HepG2 (cell line): ENCODE results near the gene COASY. TPM values are rescaled to one million over a fixed set of nuclear protein-coding genes. Genes with fewer than 3 reads are reported as not detected.

Experiments used
- ARID2 ChIP-seq: sonication (generic); formaldehyde crosslinking; IDR thresholded peaks from 2 replicates; pipeline ENCODE4 v1.8.1; 2022; ENCODE audit warnings: mild to moderate bottlenecking, missing genetic modification reagents, borderline replicate concordance
- GMEB1 ChIP-seq: sonication (generic); formaldehyde crosslinking; IDR thresholded peaks from 2 replicates; pipeline ENCODE4 v1.5.1; 2020; ENCODE audit warnings: missing genetic modification reagents, mild to moderate bottlenecking, borderline replicate concordance
- NFE2L1 ChIP-seq: sonication (generic); formaldehyde crosslinking; IDR thresholded peaks from 2 replicates; pipeline ENCODE4 v1.4.0; 2020; ENCODE audit warnings: missing genetic modification reagents, mild to moderate bottlenecking, borderline replicate concordance
- NRL ChIP-seq: sonication (generic); formaldehyde crosslinking; IDR thresholded peaks from 2 replicates; pipeline ENCODE4 v1.5.0; 2020; ENCODE audit warnings: missing genetic modification reagents, mild to moderate bottlenecking, moderate library complexity, borderline replicate concordance
- PAF1 ChIP-seq: IDR thresholded peaks from 2 replicates; pipeline ENCODE4 v1.6.1; 2016; ENCODE audit warnings: missing genetic modification reagents, missing compliant biosample characterization
- PCBP1 ChIP-seq: fragments of 200-400 bp; formaldehyde crosslinking; IDR thresholded peaks from 2 replicates; pipeline ENCODE4 v1.6.1; 2017; ENCODE audit warnings: mild to moderate bottlenecking, low read depth, low read length, borderline replicate concordance
- PTBP1 ChIP-seq: fragments of 200-400 bp; formaldehyde crosslinking; IDR thresholded peaks from 2 replicates; pipeline ENCODE4 v1.6.1; 2018; ENCODE audit warnings: low read length, low read depth; ENCODE audit not compliant: poor library complexity, severe bottlenecking
- RFX3 ChIP-seq: IDR thresholded peaks from 2 replicates; pipeline ENCODE4 v1.6.1; 2016; ENCODE audit warnings: missing biosample characterization, missing genetic modification reagents
- THYN1 ChIP-seq: sonication (generic); formaldehyde crosslinking; IDR thresholded peaks from 2 replicates; pipeline ENCODE4 v1.8.1; 2023; ENCODE audit warnings: low read depth, mild to moderate bottlenecking, moderate library complexity, missing genetic modification reagents, borderline replicate concordance
- ZBTB10 ChIP-seq: sonication (generic); formaldehyde crosslinking; IDR thresholded peaks from 2 replicates; pipeline ENCODE4 v1.4.0; 2020; ENCODE audit warnings: missing genetic modification reagents, borderline replicate concordance
- ZBTB38 ChIP-seq: sonication (generic); formaldehyde crosslinking; IDR thresholded peaks from 2 replicates; pipeline ENCODE4 v1.5.1; 2020; ENCODE audit warnings: mild to moderate bottlenecking, missing genetic modification reagents
- ZNF276 ChIP-seq: sonication (generic); formaldehyde crosslinking; IDR thresholded peaks from 2 replicates; pipeline ENCODE4 v1.4.0; 2020; ENCODE audit warnings: mild to moderate bottlenecking, low read depth, missing genetic modification reagents
- ZNF3 ChIP-seq: IDR thresholded peaks from 2 replicates; pipeline ENCODE4 v1.7.0; 2017; ENCODE audit warnings: inconsistent platforms
- ZNF333 ChIP-seq: sonication (generic); formaldehyde crosslinking; IDR thresholded peaks from 2 replicates; pipeline ENCODE4 v1.4.0; 2020; ENCODE audit warnings: mild to moderate bottlenecking, missing genetic modification reagents, borderline replicate concordance
- ZNF550 ChIP-seq: sonication (generic); formaldehyde crosslinking; IDR thresholded peaks from 2 replicates; pipeline ENCODE4 v1.4.0; 2020; ENCODE audit warnings: mild to moderate bottlenecking, missing genetic modification reagents, borderline replicate concordance
- ZNF713 ChIP-seq: sonication (generic); formaldehyde crosslinking; IDR thresholded peaks from 2 replicates; pipeline ENCODE4 v1.4.0; 2020; ENCODE audit warnings: mild to moderate bottlenecking, missing genetic modification reagents
- ZNF792 ChIP-seq: IDR thresholded peaks from 2 replicates; pipeline ENCODE4 v1.6.1; 2016
- ZSCAN12 ChIP-seq: sonication (generic); formaldehyde crosslinking; IDR thresholded peaks from 2 replicates; pipeline ENCODE4 v1.9.0; 2021; ENCODE audit warnings: mild to moderate bottlenecking, missing genetic modification reagents
- polyA plus RNA-seq, 8 experiments: library from polyadenylated mRNA; depleted of rRNA in 3 of 8; stranded (reverse) in 7 of 8; unstranded in 1 of 8; fragments of >200 nt; fragmentation: Illumina TruSeq in 4 of 8; extraction: Trizol in 4 of 8; gene quantifications; 2 replicates each; pipeline versions ENCODE4 v1.2.1 to v1.2.3, GENCODE V29; 2011 to 2016; ENCODE audit warnings: low read depth in 4 of 8, missing spikeins in 1 of 8, mixed read lengths in 1 of 8; ENCODE audit not compliant: insufficient read depth in 1 of 8
- total RNA-seq, 5 experiments: library from RNA; depleted of rRNA; stranded (reverse); fragments of >200 nt; fragmentation: Illumina TruSeq; extraction: Trizol; gene quantifications; 2 replicates each; pipeline ENCODE4 v1.2.3, GENCODE V29; 2016; ENCODE audit warnings: low read depth in 1 of 5
- TF ChIP-seq, protein P1 (sequence below): sonication (generic); formaldehyde crosslinking; IDR thresholded peaks from 2 replicates; pipeline ENCODE4 v1.4.0; 2020; ENCODE audit warnings: missing genetic modification reagents, borderline replicate concordance

COASY gene
- total and polyA plus RNA-seq, 2 of the 13 experiments (the other 11 are each of a cell fraction or from before 2014, with no cell fraction given): 90.7 to 125 TPM

- TF ChIP-seq, protein P1, sequence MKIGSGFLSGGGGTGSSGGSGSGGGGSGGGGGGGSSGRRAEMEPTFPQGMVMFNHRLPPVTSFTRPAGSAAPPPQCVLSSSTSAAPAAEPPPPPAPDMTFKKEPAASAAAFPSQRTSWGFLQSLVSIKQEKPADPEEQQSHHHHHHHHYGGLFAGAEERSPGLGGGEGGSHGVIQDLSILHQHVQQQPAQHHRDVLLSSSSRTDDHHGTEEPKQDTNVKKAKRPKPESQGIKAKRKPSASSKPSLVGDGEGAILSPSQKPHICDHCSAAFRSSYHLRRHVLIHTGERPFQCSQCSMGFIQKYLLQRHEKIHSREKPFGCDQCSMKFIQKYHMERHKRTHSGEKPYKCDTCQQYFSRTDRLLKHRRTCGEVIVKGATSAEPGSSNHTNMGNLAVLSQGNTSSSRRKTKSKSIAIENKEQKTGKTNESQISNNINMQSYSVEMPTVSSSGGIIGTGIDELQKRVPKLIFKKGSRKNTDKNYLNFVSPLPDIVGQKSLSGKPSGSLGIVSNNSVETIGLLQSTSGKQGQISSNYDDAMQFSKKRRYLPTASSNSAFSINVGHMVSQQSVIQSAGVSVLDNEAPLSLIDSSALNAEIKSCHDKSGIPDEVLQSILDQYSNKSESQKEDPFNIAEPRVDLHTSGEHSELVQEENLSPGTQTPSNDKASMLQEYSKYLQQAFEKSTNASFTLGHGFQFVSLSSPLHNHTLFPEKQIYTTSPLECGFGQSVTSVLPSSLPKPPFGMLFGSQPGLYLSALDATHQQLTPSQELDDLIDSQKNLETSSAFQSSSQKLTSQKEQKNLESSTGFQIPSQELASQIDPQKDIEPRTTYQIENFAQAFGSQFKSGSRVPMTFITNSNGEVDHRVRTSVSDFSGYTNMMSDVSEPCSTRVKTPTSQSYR (CRISPR knock-in tag): 0 out of 2 replicates have a peak, but pooled peaks have one; percentile 9
- TF ChIP-seq NFE2L1 (peak; percentile 18; the same call in 1 of the 2 replicates), PAF1 (CRISPR knock-in tag) (0 out of 2 replicates have a peak, but pooled peaks have one; percentile 41), ZNF276 (no peak), ZNF550 (CRISPR knock-in tag) (0 out of 2 replicates have a peak, but pooled peaks have one; percentile 54), ZNF792 (no peak), ZNF3 (CRISPR knock-in tag) (no peak), RFX3 (CRISPR knock-in tag) (no peak), PCBP1 (0 out of 2 replicates have a peak, but pooled peaks have one; percentile 37), THYN1 (CRISPR knock-in tag) (no peak), ZBTB38 (CRISPR knock-in tag) (peak; percentile 5; the same call in 1 of the 2 replicates), ZNF713 (CRISPR knock-in tag) (0 out of 2 replicates have a peak, but pooled peaks have one; percentile 22), PTBP1 (peak; percentile 22), ZBTB10 (CRISPR knock-in tag) (no peak), ARID2 (CRISPR knock-in tag) (no peak), ZNF333 (0 out of 2 replicates have a peak, but pooled peaks have one; percentile 50), NRL (0 out of 2 replicates have a peak, but pooled peaks have one; percentile 30), ZSCAN12 (CRISPR knock-in tag) (no peak), GMEB1 (no peak)
These were observed 3.7 kb downstream of the COASY start (continued) for GRCh38 chr17:42565523-42566214.
